ENCODE data around the gene FGF14. TPM values are rescaled to one million over a fixed set of nuclear protein-coding genes. Genes with fewer than 3 reads are reported as not detected.

FGF14 gene
- total and polyA plus RNA-seq, 2 donors from 2014 or later, result 0.47 to 3.3 TPM

DNA sequence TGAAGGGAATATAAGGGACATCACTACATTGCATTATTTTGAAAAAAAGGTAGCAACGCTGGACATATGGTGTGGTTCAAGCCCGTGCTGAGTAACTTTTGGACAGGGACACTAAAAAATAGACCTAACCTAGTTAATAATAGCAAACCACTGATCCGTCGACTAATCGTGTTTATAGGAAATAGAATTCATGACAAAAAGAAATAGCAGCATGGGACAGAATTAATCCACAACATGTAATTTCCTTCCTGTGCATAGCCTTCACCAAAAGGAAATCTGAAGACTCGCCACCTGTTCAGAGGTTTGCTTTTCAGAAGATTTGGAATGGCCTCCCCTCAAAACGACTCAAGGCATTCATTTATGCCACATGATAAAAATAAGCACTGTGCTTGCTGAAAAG, 128.7 kb downstream of the FGF14 start:
- H3K36me3 ChIP-seq (ENCODE audit: control insufficient read depth in 2 of 3, insufficient read depth in 3 of 3, low read length in 3 of 3), result no peaks in the 10 kb centered on the region
- no peak overlapping the region for H3K4me3 ChIP-seq (ENCODE audit: low read length in 3 of 3)
- DNase-seq (no peak), FAIRE-seq (no peak)
- no peaks in the 10 kb centered on the region for H3K27me3 ChIP-seq (ENCODE audit: control insufficient read depth, insufficient read depth, low read length)
- TF ChIP-seq, protein P1, sequence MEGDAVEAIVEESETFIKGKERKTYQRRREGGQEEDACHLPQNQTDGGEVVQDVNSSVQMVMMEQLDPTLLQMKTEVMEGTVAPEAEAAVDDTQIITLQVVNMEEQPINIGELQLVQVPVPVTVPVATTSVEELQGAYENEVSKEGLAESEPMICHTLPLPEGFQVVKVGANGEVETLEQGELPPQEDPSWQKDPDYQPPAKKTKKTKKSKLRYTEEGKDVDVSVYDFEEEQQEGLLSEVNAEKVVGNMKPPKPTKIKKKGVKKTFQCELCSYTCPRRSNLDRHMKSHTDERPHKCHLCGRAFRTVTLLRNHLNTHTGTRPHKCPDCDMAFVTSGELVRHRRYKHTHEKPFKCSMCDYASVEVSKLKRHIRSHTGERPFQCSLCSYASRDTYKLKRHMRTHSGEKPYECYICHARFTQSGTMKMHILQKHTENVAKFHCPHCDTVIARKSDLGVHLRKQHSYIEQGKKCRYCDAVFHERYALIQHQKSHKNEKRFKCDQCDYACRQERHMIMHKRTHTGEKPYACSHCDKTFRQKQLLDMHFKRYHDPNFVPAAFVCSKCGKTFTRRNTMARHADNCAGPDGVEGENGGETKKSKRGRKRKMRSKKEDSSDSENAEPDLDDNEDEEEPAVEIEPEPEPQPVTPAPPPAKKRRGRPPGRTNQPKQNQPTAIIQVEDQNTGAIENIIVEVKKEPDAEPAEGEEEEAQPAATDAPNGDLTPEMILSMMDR (IDR thresholded peaks at IDR 0.05; ENCODE audit: borderline replicate concordance, extremely low read depth, insufficient read depth), result no peak
- no peak overlapping the region for H3K27ac ChIP-seq (ENCODE audit: low read depth in 2 of 2, low read length in 2 of 2)
- no peak overlapping the region for H3K9ac ChIP-seq (ENCODE audit: low read length in 3 of 3)
- no peaks in the 10 kb centered on the region for H3K4me1 ChIP-seq (ENCODE audit: control insufficient read depth in 2 of 3, insufficient read depth in 2 of 3, low read depth in 1 of 3, low read length in 3 of 3)
- intact Hi-C loops (cut with DNase I), result no loop called here
- peaks cover 0 to 2% (median 0%) of the 10 kb centered on the region in 3 donors for H3K9me3 ChIP-seq (ENCODE audit: control insufficient read depth in 2 of 3, insufficient read depth in 1 of 3, low read length in 3 of 3)

DNA sequence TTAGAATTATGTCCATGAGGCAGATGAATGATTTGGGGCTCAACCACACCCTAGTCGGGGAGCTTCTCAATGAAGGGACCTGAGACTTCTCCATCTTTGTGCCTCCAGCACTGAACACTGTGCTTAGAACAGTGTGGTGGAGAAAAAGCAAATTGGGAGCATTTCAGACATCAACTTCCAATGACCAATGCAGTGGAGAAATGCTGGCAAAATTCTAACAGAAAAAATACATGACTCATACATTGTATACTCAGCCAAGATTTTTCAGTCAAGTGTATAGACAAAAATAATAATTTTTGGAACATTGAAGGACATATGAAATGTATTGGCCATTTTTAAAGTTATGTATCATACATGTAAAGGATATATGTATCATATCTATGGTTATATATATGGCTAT, 134.7 kb downstream of the FGF14 start:
- no peak for FAIRE-seq

DNA sequence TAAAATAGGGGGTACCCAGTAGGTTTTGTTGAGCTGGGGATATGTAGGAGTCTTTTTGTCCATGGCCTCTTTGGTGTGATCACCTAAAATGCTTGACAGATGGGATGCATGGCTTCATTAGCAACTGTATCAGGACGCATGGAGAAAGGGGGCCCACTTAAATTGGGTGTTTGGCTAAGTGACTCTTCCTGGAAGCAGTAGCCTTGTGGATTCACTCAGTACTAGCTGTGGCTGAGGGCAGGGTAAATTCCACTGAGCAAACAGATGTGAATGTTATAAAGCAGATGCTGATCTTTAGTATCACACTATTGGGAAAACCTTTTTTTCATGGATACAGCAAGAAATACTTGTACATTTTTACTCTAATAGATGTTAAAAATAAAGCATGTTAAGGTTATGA, 140.0 kb downstream of the FGF14 start:
- DNase-seq, result no peak
- Histone ChIP-seq H3K9me3 (ENCODE audit: control insufficient read depth in 2 of 3, insufficient read depth in 1 of 3, low read length in 3 of 3) (no peaks in the 10 kb centered on the region), H3K36me3 (ENCODE audit: control insufficient read depth in 2 of 3, insufficient read depth in 3 of 3, low read length in 3 of 3) (no peaks in the 10 kb centered on the region), H3K9ac (ENCODE audit: low read length in 3 of 3) (no peak overlapping the region), H3K27me3 (ENCODE audit: control insufficient read depth, insufficient read depth, low read length) (no peaks in the 10 kb centered on the region), H3K4me1 (ENCODE audit: control insufficient read depth in 2 of 3, insufficient read depth in 2 of 3, low read depth in 1 of 3, low read length in 3 of 3) (no peaks in the 10 kb centered on the region), H3K4me3 (ENCODE audit: low read length in 3 of 3) (no peak overlapping the region), H3K27ac (ENCODE audit: low read depth in 2 of 2, low read length in 2 of 2) (no peak overlapping the region)
- intact Hi-C loops (cut with DNase I), result no loop called here
- no peak for FAIRE-seq
- TF ChIP-seq, protein P1 (IDR thresholded peaks at IDR 0.05; ENCODE audit: borderline replicate concordance, extremely low read depth, insufficient read depth), result no peak

More for the DNA sequence above, 134.7 kb downstream of the FGF14 start:
- H3K9me3 ChIP-seq (ENCODE audit: control insufficient read depth in 2 of 3, insufficient read depth in 1 of 3, low read length in 3 of 3), result peaks cover 0 to 2% (median 0%) of the 10 kb centered on the region in 3 donors
- no peaks in the 10 kb centered on the region for H3K4me1 ChIP-seq (ENCODE audit: control insufficient read depth in 2 of 3, insufficient read depth in 2 of 3, low read depth in 1 of 3, low read length in 3 of 3)
- intact Hi-C loops (cut with DNase I), result no loop called here
- no peak overlapping the region for H3K27ac ChIP-seq (ENCODE audit: low read depth in 2 of 2, low read length in 2 of 2)
- H3K9ac ChIP-seq (ENCODE audit: low read length in 3 of 3), result no peak overlapping the region
- H3K36me3 ChIP-seq (ENCODE audit: control insufficient read depth in 2 of 3, insufficient read depth in 3 of 3, low read length in 3 of 3), result no peaks in the 10 kb centered on the region
- H3K27me3 ChIP-seq (ENCODE audit: control insufficient read depth, insufficient read depth, low read length), result no peaks in the 10 kb centered on the region
- TF ChIP-seq, protein P1 (IDR thresholded peaks at IDR 0.05; ENCODE audit: borderline replicate concordance, extremely low read depth, insufficient read depth), result no peak
- no peak overlapping the region for H3K4me3 ChIP-seq (ENCODE audit: low read length in 3 of 3)
- DNase-seq, result no peak

DNA sequence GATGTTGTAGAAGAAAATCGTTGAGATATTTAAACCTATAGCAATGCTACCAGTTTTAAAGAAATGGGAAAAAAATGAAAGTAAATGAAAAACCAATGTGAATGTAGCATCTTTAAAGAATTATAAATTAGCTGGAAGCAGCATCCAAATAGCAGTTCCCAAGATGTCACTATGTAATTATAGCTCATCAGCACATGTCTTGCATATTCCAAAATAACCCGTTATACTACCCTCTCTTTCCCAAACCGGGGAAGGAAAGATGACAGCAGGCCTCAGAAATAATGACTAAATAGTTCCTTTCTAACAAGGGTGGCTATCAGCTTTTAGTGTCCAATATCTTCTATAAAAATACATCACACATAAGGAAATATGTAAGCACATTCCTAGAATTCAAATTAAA, 140.5 kb downstream of the FGF14 start:
- TF ChIP-seq, protein P1 (IDR thresholded peaks at IDR 0.05; ENCODE audit: borderline replicate concordance, extremely low read depth, insufficient read depth), result no peak
- Histone ChIP-seq H3K4me3 (ENCODE audit: low read length in 3 of 3) (no peak overlapping the region), H3K9ac (ENCODE audit: low read length in 3 of 3) (no peak overlapping the region), H3K4me1 (ENCODE audit: control insufficient read depth in 2 of 3, insufficient read depth in 2 of 3, low read depth in 1 of 3, low read length in 3 of 3) (no peaks in the 10 kb centered on the region), H3K27me3 (ENCODE audit: control insufficient read depth, insufficient read depth, low read length) (no peaks in the 10 kb centered on the region), H3K9me3 (ENCODE audit: control insufficient read depth in 2 of 3, insufficient read depth in 1 of 3, low read length in 3 of 3) (no peaks in the 10 kb centered on the region), H3K27ac (ENCODE audit: low read depth in 2 of 2, low read length in 2 of 2) (no peak overlapping the region), H3K36me3 (ENCODE audit: control insufficient read depth in 2 of 3, insufficient read depth in 3 of 3, low read length in 3 of 3) (no peaks in the 10 kb centered on the region)
- DNase-seq (no peak), FAIRE-seq (no peak)
- intact Hi-C loops (cut with DNase I), result no loop called here

Measured in kidney (tissue), 14 donors.